BE2C (cell line): Measurements from ENCODE around the gene KRT38.

Experiments
- DNase-seq: peaks from one replicate; pipeline ENCODE4 v3.0.0-alpha.2; 2020
- H3K27me3 ChIP-seq: fragments of 250-450 bp; sonication (Bioruptor Pico); 2 replicates; pipeline ENCODE4 v1.5.1; 2020; ENCODE audit warnings: mild to moderate bottlenecking
- H3K36me3 ChIP-seq: fragments of 250-450 bp; sonication (Bioruptor Pico); 2 replicates; pipeline ENCODE4 v1.5.1; 2020; ENCODE audit warnings: mild to moderate bottlenecking
- H3K4me1 ChIP-seq: fragments of 250-450 bp; sonication (Bioruptor Pico); 2 replicates; pipeline ENCODE4 v1.5.1; 2020
- H3K4me3 ChIP-seq: 2 replicates; pipeline ENCODE4 v1.5.1; 2011; ENCODE audit warnings: low read depth, low read length
- H3K9me3 ChIP-seq: fragments of 250-450 bp; sonication (Bioruptor Pico); 2 replicates; pipeline ENCODE4 v1.5.1; 2020
- TF ChIP-seq, protein P1 (sequence below): IDR thresholded peaks from 2 replicates; pipeline ENCODE4 v1.5.1; 2012; ENCODE audit warnings: mild to moderate bottlenecking, low read depth, low read length

Gene KRT38

GRCh38 chr17:41419716-41420115 lies 21.1 kb downstream of the KRT38 start:
- Histone ChIP-seq H3K9me3 (no peaks in the 10 kb centered on the region), H3K27me3 (no peaks in the 10 kb centered on the region)
- TF ChIP-seq, protein P1, sequence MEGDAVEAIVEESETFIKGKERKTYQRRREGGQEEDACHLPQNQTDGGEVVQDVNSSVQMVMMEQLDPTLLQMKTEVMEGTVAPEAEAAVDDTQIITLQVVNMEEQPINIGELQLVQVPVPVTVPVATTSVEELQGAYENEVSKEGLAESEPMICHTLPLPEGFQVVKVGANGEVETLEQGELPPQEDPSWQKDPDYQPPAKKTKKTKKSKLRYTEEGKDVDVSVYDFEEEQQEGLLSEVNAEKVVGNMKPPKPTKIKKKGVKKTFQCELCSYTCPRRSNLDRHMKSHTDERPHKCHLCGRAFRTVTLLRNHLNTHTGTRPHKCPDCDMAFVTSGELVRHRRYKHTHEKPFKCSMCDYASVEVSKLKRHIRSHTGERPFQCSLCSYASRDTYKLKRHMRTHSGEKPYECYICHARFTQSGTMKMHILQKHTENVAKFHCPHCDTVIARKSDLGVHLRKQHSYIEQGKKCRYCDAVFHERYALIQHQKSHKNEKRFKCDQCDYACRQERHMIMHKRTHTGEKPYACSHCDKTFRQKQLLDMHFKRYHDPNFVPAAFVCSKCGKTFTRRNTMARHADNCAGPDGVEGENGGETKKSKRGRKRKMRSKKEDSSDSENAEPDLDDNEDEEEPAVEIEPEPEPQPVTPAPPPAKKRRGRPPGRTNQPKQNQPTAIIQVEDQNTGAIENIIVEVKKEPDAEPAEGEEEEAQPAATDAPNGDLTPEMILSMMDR: no peak

GRCh38 chr17:41418116-41418860 lies 22.5 kb downstream of the KRT38 start:
- TF ChIP-seq, protein P1: no peak
- DNase-seq: no peak
- no peak overlapping the region for H3K4me3 ChIP-seq
- no peaks in the 10 kb centered on the region for H3K9me3 ChIP-seq
- peaks cover 8% of the 10 kb centered on the region for H3K4me1 ChIP-seq
- no peaks in the 10 kb centered on the region for H3K36me3 ChIP-seq
- no peaks in the 10 kb centered on the region for H3K27me3 ChIP-seq

More at GRCh38 chr17:41419716-41420115, 21.1 kb downstream of the KRT38 start:
- H3K36me3 ChIP-seq: no peaks in the 10 kb centered on the region
- no peak overlapping the region for H3K4me3 ChIP-seq
- H3K4me1 ChIP-seq: peaks cover 8% of the 10 kb centered on the region
- DNase-seq: no peak

- H3K4me3 ChIP-seq: no peak overlapping the region
- H3K27me3 ChIP-seq: no peaks in the 10 kb centered on the region
- H3K4me1 ChIP-seq: peaks cover 8% of the 10 kb centered on the region
- TF ChIP-seq, protein P1: peak; percentile 53
- no peaks in the 10 kb centered on the region for H3K36me3 ChIP-seq
- no peak for DNase-seq
- no peaks in the 10 kb centered on the region for H3K9me3 ChIP-seq
Observed at GRCh38 chr17:41417576-41418015, 23.2 kb downstream of the KRT38 start.

GRCh38 chr17:41417127-41417526 lies 23.7 kb downstream of the KRT38 start:
- no peak for DNase-seq
- TF ChIP-seq, protein P1: no peak
- H3K27me3 ChIP-seq: no peaks in the 10 kb centered on the region
- H3K9me3 ChIP-seq: no peaks in the 10 kb centered on the region
- H3K4me3 ChIP-seq: no peak overlapping the region
- H3K4me1 ChIP-seq: peaks cover 8% of the 10 kb centered on the region
- no peaks in the 10 kb centered on the region for H3K36me3 ChIP-seq

DNA sequence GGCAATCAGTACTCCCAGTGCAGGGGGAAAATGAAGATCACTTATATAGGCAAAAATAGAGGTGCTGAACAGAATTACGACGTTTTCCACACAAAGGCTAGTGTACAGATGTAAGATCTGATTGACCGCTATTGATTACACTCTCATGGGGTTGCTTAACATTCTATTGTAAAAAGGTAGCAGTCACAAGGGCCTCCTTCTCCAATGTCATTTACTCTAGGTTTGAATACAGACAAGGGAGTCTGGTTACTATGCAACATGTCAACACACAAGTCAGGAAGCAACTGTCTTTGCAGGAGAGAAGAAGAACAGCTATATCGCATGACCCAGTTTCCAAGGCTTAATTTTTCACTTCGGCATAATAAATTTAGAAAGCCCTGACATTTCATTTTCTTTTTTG lies 24.3 kb downstream of the KRT38 start:
- DNase-seq: no peak
- Histone ChIP-seq H3K27me3 (no peaks in the 10 kb centered on the region), H3K4me1 (peaks cover 8% of the 10 kb centered on the region), H3K9me3 (no peaks in the 10 kb centered on the region), H3K36me3 (no peaks in the 10 kb centered on the region), H3K4me3 (no peak overlapping the region)
- TF ChIP-seq, protein P1: no peak

- Histone ChIP-seq H3K4me3 (no peak overlapping the region), H3K4me1 (peaks cover 3% of the 10 kb centered on the region), H3K36me3 (no peaks in the 10 kb centered on the region), H3K9me3 (no peaks in the 10 kb centered on the region), H3K27me3 (no peaks in the 10 kb centered on the region)
- TF ChIP-seq, protein P1: no peak
- no peak for DNase-seq
Observed at GRCh38 chr17:41415833-41416335, 24.9 kb downstream of the KRT38 start.
